HK-2 (cell line): ENCODE results near the gene CCDC187.
A peak's percentile ranks its signal among the peaks of the same experiment; 100 is the strongest.

ENCODE experiments used
- DNase-seq: peaks from one replicate; pipeline ENCODE4 v3.0.0-alpha.2; 2018; ENCODE audit not compliant: unreplicated experiment

CCDC187 gene

DNA sequence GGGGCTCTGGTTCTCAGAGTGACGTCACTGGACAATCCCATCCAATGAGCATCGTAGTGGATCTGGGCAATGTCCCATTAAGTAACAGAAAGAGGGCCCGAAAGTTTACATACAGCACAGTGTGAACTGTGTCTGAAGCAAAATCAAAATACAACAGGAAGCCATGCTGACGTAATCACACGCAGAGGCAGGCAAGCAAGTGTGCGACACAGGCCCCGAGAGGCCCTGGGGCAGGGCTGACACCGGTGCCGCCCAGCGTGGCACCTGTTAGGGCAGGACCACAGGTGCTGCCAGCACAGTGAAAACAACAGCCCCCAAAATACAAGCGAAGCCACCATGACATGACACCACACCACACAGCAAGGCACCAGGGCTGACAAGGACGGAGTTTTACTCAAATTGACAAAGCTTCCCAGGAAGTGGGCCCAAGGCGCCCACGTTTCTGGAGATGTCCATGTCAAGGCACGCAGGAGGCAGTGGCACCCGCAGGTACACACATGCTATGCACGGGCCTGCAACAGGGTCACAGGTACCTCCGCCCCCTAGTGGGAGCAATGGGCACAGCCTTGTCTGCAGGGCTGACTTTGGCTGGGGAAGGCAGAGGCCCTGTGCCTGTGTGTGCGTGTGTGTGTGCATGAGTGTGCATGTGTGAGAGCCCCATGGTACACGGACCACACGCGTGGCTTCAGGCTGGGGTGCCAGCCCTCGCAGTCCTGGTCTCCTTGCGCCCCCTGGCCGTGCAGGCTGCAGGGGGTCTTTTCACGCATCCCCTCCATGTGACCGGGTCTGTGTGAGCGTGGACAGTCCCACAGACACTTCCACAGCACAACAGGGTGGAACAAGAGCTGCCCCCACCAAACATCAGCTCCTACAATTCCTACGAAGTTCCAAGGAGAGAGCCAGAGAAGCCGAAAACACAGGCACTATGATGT lies 77.9 kb downstream of the CCDC187 start:
- peak; percentile 57 for DNase-seq

- no peak for DNase-seq
Observed at GRCh38 chr9:136225366-136225747, 78.5 kb downstream of the CCDC187 start.

DNA sequence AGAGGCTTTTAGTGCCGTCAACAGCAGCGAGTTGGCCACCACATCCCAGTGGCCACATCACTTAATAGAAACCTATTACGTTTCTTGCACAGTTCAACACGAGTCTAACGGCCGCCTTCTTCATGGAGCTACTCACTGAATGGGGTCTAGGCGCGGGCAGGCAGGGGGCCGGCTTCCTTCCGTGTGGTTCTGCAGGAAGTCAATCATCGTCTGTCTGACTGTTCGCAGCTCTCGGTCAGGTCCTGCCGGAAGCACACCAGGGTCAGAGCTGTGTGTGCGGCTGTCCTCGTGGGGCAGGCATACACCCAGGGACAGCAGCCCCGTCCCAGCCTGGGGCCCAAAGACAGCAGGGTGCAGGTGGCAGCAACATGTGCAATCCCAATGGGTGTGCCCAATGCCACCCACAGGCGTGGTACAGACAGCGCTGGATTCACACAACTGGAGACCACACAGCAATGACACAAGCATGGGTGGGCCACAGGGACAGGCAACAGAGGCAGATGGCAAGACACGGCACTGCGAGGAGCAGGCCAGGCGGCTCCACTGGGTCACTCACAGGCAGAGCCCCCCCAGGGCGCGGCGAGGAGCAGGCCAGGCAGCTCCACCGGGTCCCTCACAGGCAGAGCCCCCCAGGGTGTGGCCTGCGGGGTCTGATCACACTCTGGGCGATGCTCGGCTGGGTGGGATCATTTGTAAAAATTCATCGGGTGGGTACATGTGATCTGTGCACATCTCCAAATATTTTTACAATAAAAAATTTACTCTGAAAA lies 79.8 kb downstream of the CCDC187 start:
- DNase-seq = no peak

GRCh38 chr9:136222906-136223285 lies 81.0 kb downstream of the CCDC187 start:
- no peak for DNase-seq

DNA sequence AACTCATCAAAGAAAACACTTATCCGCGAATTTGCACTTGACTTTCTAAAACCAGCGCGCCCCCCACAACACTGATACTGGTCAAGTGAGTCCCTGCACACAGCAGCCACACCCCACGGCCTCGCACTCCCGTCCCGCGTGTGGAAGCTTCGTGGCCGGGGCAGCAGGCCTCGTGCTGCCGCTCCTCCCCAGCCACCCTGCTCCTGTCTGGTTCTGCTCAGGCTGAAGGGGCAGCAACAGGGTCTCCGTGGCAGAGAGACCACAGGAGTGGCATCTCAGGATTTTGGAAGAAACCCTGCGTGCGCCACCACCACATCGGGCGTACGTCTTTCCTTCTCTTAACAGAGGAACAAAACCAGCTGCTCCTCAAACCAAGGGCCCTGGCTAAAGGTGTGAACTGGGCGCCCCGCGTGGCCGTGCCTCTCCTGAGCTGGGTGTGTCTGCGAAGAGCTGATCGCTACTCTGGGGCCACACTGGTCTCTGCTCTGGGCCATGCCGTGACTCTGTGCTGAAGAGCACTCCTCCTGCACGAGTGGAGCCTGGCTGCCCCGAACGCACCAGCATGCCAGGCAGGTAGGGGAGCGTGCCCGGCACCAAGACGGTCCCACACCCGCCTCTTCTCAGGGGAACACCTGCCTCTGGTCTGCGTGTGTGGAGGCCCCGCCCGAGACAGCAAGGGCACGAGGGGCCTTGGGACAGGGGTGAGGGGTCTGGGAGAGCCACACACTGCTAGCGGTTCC lies 81.6 kb downstream of the CCDC187 start:
- no peak for DNase-seq

DNA sequence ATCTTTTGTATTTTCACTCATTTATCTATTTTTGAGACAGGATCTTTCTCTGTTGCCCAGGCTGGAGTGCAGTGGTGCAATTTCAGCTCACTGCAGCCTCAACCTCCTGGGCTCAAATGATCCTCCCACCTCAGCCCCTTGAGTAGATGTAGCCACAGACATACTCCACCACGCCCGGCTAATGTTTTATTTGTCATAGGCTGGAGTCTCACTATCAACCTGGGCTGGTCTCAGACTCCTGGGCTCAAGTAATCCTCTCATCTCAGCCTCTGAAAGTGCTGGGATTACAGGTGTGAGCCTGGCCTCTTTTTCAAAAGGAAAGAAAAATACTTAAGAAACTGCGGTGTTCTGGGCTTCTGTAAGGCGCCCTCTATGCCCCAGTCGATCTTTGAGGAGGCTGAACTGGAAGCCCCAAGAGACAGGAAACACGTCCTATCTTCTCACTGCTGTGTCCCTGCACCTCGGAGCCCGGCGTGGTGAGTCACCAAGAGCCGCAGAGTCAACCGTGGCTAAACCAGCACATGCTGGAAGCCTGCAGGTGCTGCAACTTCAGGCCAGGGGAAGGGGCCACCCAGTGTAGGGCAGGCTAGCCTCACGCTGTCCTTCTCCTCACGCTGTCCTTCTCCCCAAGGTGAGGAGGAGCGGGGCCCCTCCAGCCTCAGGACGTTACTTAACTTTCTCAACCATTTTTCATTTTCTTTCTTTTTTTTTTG lies 83.7 kb downstream of the CCDC187 start:
- DNase-seq = peak; percentile 80

GRCh38 chr9:136219276-136219675 lies 84.6 kb downstream of the CCDC187 start:
- no peak for DNase-seq

GRCh38 chr9:136218673-136219072 lies 85.2 kb downstream of the CCDC187 start:
- no peak for DNase-seq

DNA sequence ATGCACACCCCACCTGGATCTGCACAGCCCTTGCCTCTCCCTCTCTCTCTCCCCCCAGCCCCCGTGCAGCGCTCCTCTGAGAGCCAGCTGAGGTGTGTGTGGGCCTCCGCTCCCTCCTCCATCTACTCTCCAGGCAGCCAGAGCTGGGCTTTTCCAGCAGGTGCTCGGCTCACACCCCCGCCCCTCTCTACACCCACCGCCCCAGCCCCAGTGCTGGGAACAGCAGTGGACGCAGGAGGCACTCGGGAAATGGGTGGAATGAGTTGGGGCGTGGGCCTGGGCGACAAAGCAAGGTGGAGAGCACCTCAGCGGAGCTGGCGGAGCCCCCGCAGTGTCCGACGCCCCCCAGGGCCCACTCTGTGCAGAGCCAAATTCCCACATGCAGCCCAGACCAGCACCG lies 85.6 kb downstream of the CCDC187 start:
- no peak for DNase-seq

DNA sequence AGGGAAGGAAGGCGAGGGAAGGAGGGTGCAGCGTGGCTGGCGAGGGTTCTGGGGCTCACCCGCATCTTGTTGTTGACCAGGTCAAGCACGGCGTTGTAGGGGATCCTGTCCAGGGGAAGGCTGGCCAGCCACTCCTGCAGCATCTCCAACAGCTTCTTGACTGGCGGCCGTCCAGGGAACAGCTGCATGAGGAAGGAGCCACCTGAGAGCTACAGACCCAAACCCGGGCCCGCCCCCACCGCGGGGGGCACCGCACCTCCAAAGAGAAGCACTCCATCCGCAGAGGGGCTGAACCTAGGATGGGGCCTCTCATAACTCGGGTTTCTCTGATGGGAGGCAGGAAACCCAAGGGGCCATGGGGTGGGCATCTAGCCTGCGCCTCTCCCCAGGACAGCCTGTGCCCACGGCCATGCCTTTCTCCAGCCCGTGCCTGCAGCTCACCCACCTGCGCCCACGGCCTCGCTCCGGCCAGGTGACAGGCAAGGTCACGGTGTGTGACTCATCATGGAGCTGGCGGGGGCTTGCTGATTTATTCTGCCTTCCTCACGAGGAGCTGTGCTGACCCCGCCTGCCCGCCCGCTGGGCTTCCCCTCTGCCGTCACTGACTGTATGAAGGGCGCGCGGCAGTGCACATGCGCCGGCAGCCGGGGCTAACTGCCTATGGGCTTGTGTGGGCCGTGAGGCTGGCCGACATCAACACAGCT lies 87.2 kb downstream of the CCDC187 start:
- no peak for DNase-seq

DNA sequence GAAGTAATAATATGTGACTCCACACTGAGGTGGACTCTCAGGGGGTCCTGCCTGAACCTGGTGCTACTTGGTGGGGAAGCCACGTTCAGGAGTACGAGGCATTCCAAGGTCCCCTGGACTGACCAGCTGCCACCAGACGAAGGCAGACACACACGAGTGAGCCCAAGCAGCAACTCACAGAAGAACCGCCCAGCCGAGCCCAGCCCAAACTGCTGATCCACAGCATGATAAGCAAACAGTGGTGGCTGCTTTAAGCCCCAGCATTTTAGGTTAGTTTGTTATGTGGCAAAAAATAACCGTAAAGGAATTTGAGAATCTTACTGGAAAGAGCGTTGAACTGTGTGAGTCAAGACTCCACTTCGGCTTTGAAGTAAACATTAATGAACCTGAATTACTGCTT lies 90.2 kb downstream of the CCDC187 start:
- no peak for DNase-seq

DNA sequence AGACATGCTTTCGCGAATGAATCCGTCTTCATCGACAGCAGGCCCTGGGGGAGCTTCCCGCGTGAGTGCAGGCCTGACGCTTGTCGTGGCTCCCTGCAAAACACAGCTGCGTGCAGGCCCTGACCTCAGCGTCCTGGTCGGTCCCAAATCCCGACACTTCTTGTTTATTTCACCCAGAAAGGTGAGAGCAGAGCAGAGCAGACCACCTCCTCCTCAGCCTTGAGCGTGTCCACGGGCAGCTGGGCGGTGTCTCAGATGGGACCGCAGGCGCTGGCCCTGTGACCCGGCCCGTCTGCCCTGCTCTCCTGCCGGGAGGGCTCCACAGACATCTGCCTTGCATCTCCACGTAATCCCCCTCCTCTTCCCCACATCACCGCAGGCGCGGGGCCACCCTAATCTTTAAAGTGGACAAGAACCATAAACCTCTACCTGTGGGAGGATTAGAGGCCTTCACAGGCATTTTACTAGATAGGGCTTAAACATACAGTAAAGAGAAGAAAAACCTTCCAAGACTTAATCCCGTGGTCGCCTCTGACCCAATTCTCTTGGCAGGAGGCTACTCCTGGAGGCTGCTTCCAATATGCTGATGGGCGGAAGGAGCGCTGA lies 91.4 kb downstream of the CCDC187 start:
- DNase-seq = no peak

DNA sequence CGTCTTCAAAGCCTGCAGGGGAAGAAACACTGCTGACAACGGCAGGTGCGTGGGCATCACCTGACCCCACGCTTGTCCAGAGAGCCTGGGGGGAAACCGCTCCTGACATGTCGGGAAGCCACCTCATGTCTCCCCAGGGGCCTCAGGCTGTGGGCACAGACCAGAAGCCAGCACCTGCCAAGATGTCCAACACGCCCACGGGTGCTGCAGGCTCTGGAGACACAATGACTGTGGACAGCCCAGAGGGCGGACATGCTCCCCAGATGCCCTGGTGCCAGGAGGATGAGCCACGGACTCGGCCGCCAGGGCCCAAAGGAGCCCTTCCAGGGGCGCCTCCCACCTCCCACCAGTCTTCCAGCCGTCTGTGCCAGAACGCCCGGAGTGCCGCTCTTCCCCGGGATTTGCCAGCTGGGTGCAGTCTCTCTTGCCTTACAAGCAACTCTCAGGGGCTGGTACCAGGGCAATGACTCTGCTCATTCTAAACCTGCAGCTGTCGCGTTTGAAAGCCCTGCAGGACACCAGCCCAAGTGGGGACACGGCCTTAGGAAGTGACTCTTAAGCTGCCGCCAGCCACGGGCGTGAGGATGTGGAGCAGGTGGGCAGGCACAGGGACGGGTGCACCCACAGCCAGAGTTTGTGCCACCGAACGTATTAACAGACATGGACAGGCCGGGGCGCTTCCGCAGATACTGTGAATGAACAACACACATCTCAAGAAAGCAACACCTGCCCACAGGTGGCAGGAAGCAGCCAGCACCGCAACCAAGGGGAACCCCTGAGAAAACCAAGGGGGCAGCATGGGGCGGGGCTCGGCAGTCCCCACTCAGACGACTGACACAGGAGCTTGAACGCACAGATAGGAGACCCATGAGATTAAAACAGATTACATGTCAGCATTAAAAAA lies 92.2 kb downstream of the CCDC187 start:
- no peak for DNase-seq

DNA sequence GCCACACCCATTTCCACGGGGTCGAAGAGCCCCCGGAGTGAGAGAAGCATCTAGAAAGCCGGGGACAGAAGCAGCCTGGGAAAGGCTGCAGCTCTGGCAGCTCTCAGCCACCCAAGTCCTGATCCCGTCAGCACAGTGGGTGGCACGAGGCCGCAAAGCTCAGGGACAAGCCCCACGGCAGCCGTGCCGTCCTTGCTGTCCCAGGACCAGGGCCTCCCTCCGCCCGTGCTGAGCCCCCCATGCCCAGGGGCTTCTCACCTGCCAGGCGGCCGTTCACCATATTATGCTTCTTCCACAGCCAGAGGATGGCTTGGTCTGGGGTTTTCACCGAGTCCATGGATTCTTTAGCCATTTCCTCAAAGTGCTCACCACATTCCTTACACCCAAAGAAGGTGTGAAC lies 92.9 kb downstream of the CCDC187 start:
- DNase-seq = no peak

DNA sequence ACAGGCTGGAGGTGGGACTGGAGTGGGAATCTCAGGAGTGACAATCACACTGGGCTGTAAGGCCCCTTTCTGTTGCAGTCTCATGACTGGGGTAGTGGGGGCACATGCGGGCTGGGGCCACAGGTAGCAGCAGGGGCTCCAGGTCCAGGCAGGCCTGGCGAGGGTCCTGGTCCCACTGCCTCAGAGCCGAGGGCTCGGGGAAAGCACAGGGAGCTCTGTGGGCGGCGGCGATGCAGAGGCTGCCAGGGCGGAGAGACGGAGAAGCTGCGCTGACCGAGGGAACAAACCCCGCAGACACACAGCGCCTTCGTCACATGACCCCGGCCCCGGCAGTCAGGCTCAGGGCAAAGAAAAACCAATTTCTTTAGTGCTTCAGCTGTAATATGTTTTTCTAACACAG lies 93.6 kb downstream of the CCDC187 start:
- no peak for DNase-seq

- DNase-seq = no peak
Observed at GRCh38 chr9:136209786-136210185, 94.1 kb downstream of the CCDC187 start.

DNA sequence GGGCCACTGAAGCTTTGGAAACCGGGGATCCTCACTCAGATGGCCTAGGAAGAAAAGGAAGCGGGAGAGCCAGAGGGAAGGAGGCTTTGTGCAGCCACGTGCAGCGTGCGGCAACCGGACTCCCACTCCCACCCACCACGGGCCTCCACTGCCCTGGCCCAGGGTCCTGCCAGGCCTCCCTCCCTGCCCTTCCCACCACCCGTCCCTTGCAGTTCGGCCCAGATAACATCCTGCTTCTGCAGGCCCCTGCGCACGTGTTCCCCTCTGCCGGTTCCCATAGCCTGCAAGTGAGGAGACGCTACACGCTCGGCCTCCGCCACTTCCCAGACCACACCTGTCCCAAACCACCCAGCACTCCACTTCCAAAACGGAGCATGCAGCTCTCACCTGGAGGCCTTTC lies 94.7 kb downstream of the CCDC187 start:
- DNase-seq = no peak

- DNase-seq = no peak
Observed at GRCh38 chr9:136208675-136209074, 95.2 kb downstream of the CCDC187 start.

DNA sequence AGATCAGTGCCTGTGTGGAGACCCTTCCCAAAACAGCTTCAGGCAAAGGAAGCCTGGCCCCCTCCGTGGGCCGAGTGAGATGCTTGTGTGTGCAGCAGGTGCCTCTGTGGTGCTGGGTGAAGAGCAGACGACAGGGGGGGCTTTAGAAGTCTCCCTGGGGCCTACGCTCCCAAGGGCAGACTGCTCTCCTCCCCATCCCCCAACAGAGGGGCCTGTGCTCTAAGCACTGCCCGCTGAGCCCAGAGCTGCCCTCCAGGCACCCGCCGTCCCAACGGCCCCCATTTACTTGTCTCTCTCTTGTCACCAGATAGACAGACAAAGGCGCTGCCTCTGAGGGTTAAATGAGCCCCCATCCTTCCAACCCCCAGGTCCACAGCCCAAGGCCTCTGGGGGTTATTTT lies 96.3 kb downstream of the CCDC187 start:
- DNase-seq = no peak
